SK-N-SH (cell line): Measurements from ENCODE around the gene RNF212. TPM values are rescaled to one million over a fixed set of nuclear protein-coding genes. Genes with fewer than 3 reads are reported as not detected.

Source experiments
- CTCF ChIA-PET: fragments of 300-600, 350-600 bp; formaldehyde crosslinking; extraction: SDS; loops from one replicate; lab custom pipeline; 2021; lab: Yijun Ruan, JAX
- POLR2A ChIA-PET: fragments of 350-600 bp; sonication (Branson Sonifier 250); formaldehyde crosslinking; extraction: SDS; loops from one replicate; lab custom pipeline; 2020; ENCODE audit warnings: antibody characterized with exemption, inconsistent platforms; lab: Yijun Ruan, JAX
- DNase-seq: peaks from one replicate; pipeline ENCODE4 v3.0.0; 2012
- H2AFZ ChIP-seq: fragments of 200-600 bp; sonication (generic); 2 replicates; pipeline ENCODE4 v1.8.1; 2016; ENCODE audit warnings: antibody characterized with exemption, mild to moderate bottlenecking, low read depth
- H3F3A ChIP-seq: fragments of 200-600 bp; sonication (generic); replicated peaks from 2 replicates; pipeline ENCODE3; 2016; ENCODE audit warnings: antibody characterized with exemption, mild to moderate bottlenecking; ENCODE audit not compliant: insufficient read depth
- H3K27ac ChIP-seq, 2 experiments: fragments of 200-500 bp in 1 of 2; fragments of 200-600 bp in 1 of 2; sonication (Bioruptor generic) in 1 of 2; sonication (generic), shearing (Covaris generic) in 1 of 2; 2 replicates each; pipeline versions ENCODE4 v1.5.1 to v1.6.1; 2014 to 2016; ENCODE audit warnings: low read depth in 2 of 2, inconsistent platforms in 1 of 2, low read length in 1 of 2, mild to moderate bottlenecking in 1 of 2, mixed read lengths in 1 of 2
- H3K27me3 ChIP-seq: fragments of 200-600 bp; sonication (generic), shearing (Covaris generic); 2 replicates; pipeline ENCODE4 v1.6.1; 2016; ENCODE audit warnings: mixed run types; ENCODE audit not compliant: insufficient read depth
- H3K36me3 ChIP-seq, 2 experiments: fragments of 200-500 bp in 1 of 2; fragments of 200-600 bp in 1 of 2; sonication (Bioruptor generic) in 1 of 2; sonication (generic) in 1 of 2; replicated peaks in 1 of 2; 2 replicates each; pipeline versions ENCODE3 to v1.5.1; 2014 to 2016; ENCODE audit warnings: low read length in 1 of 2, mild to moderate bottlenecking in 1 of 2; ENCODE audit not compliant: insufficient read depth in 2 of 2, control insufficient read depth in 1 of 2
- H3K4me1 ChIP-seq, 2 experiments: fragments of 200-500 bp in 1 of 2; fragments of 200-600 bp in 1 of 2; sonication (Bioruptor generic) in 1 of 2; sonication (generic), shearing (Covaris generic) in 1 of 2; 2 replicates each; pipeline versions ENCODE4 v1.5.1 to v1.6.1; 2014 to 2016; ENCODE audit warnings: low read depth in 1 of 2, low read length in 1 of 2, mixed run types in 1 of 2; ENCODE audit not compliant: insufficient read depth in 2 of 2, control insufficient read depth in 1 of 2
- H3K4me2 ChIP-seq: fragments of 200-600 bp; sonication (generic), shearing (Covaris generic); 2 replicates; pipeline ENCODE4 v1.6.1; 2017; ENCODE audit warnings: mixed run types
- H3K4me3 ChIP-seq, 2 experiments: fragments of 200-500 bp in 1 of 2; fragments of 200-600 bp in 1 of 2; sonication (Bioruptor generic) in 1 of 2; sonication (generic), shearing (Covaris generic) in 1 of 2; 2 replicates each; pipeline versions ENCODE4 v1.5.1 to v1.8.1; 2014 to 2016; ENCODE audit warnings: low read depth in 2 of 2, inconsistent platforms in 1 of 2, low read length in 1 of 2, mild to moderate bottlenecking in 1 of 2, mixed read lengths in 1 of 2, moderate library complexity in 1 of 2
- H3K79me2 ChIP-seq: fragments of 200-600 bp; sonication (generic); 2 replicates; pipeline ENCODE4 v1.8.1; 2017; ENCODE audit warnings: mild to moderate bottlenecking; ENCODE audit not compliant: insufficient read depth
- H3K9ac ChIP-seq: fragments of 200-600 bp; sonication (generic); 2 replicates; pipeline ENCODE4 v1.6.1; 2017; ENCODE audit warnings: mixed run types
- H3K9me2 ChIP-seq: fragments of 200-600 bp; sonication (generic); 2 replicates; pipeline ENCODE4 v1.6.1; 2017; ENCODE audit warnings: mixed run types
- H3K9me3 ChIP-seq: fragments of 200-600 bp; sonication (generic); 2 replicates; pipeline ENCODE4 v1.6.1; 2017; ENCODE audit warnings: mixed run types, mild to moderate bottlenecking, moderate library complexity
- H4K20me1 ChIP-seq: fragments of 200-600 bp; sonication (generic); 2 replicates; pipeline ENCODE4 v1.6.1; 2017; ENCODE audit warnings: mild to moderate bottlenecking, mixed run types; ENCODE audit not compliant: insufficient read depth
- CHD2 ChIP-seq: fragments of 150-350 bp; IDR thresholded peaks from 2 replicates; pipeline ENCODE4 v1.6.1; 2018; ENCODE audit warnings: low read length; ENCODE audit not compliant: partially characterized antibody
- ELF1 ChIP-seq: IDR thresholded peaks from 2 replicates; pipeline ENCODE4 v1.4.0; 2012
- EZH2phosphoT487 ChIP-seq: fragments of 200-600 bp; sonication (generic); IDR thresholded peaks from 2 replicates; pipeline ENCODE4 v1.6.1; 2017; ENCODE audit warnings: low read depth, mixed run types, mild to moderate bottlenecking, antibody characterized with exemption, moderate library complexity, borderline replicate concordance
- FOSL2 ChIP-seq: IDR thresholded peaks from 2 replicates; pipeline ENCODE4 v1.4.0; 2012; ENCODE audit warnings: low read depth, mild to moderate bottlenecking, moderate library complexity, borderline replicate concordance
- GATA2 ChIP-seq: sonication (generic); formaldehyde crosslinking; IDR thresholded peaks from 2 replicates; pipeline ENCODE4 v1.5.0; 2020; ENCODE audit warnings: mild to moderate bottlenecking, missing genetic modification reagents
- IRF3 ChIP-seq: fragments of 150-350 bp; IDR thresholded peaks from 2 replicates; pipeline ENCODE4 v1.6.1; 2016; ENCODE audit warnings: mild to moderate bottlenecking, low read depth, low read length
- MEF2A ChIP-seq: IDR thresholded peaks from 2 replicates; pipeline ENCODE4 v1.4.0; 2012; ENCODE audit warnings: low read depth, borderline replicate concordance
- MXI1 ChIP-seq: IDR thresholded peaks from 2 replicates; pipeline ENCODE4 v1.6.1; 2012; ENCODE audit warnings: mild to moderate bottlenecking, low read depth, low read length, improper control_type of control experiment
- NFIC ChIP-seq: IDR thresholded peaks from 2 replicates; pipeline ENCODE4 v1.4.0; 2012; ENCODE audit warnings: borderline replicate concordance
- NRF1 ChIP-seq: IDR thresholded peaks from 2 replicates; pipeline ENCODE4 v1.6.1; 2012; ENCODE audit warnings: low read depth, mild to moderate bottlenecking, low read length
- RAD21 ChIP-seq: IDR thresholded peaks from 2 replicates; pipeline ENCODE4 v1.6.1; 2012; ENCODE audit warnings: mild to moderate bottlenecking, low read length
- RCOR1 ChIP-seq: fragments of 150-350 bp; IDR thresholded peaks from 2 replicates; pipeline ENCODE4 v1.6.1; 2017; ENCODE audit warnings: antibody characterized with exemption, low read length
- SMC3 ChIP-seq: IDR thresholded peaks from 2 replicates; pipeline ENCODE4 v1.6.1; 2012; ENCODE audit warnings: low read depth, low read length, improper control_type of control experiment
- TAF1 ChIP-seq: IDR thresholded peaks from 2 replicates; pipeline ENCODE4 v1.6.1; 2012; ENCODE audit warnings: low read depth, mild to moderate bottlenecking, low read length, moderate library complexity, borderline replicate concordance
- WGBS: methylation state at CpG from one replicate; pipeline ENCODE4 v1.1.6; 2017; ENCODE audit warnings: low lambda C conversion rate; 5-methylcytosine and 5-hydroxymethylcytosine counted together
- polyA plus RNA-seq, 3 experiments: library from polyadenylated mRNA; depleted of rRNA; stranded (reverse); fragments of >200 nt; gene quantifications; 2 replicates each; pipeline ENCODE4 v1.2.3, GENCODE V29; 2012
- TF ChIP-seq, protein P1 (sequence below): fragments of 200-600 bp; sonication (generic); IDR thresholded peaks from 2 replicates; pipeline ENCODE4 v1.6.1; 2017; ENCODE audit warnings: antibody characterized with exemption, mild to moderate bottlenecking, moderate library complexity
- TF ChIP-seq, protein P2 (sequence below): IDR thresholded peaks from 2 replicates; pipeline ENCODE4 v1.4.0; 2012; ENCODE audit warnings: low read depth, borderline replicate concordance

RNF212 gene
- polyA plus RNA-seq, 1 of the 3 experiments (the other 2 are of a cell fraction): 7.0 TPM

DNA sequence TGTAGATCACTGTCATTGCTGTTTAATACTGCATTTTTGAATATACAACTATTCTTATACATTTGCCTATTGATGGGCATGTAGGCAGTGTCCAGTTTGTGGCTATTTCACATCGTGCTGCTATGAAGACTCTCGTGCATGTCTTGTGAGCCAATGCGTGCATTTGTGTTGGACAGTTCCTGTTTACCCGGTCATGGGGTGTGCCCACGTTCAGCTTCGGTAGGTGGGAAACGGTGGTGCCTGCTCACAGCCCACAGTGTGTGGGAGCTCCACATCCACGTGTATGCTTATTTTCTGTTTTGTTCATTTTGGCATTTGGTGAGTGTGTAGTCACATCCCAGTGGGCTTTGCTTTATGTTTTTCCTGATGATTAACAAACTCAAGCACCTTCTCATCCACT is 19.7 kb upstream of the RNF212 start:
- DNase-seq: no peak
- Histone ChIP-seq H3K9me3 (no peaks in the 10 kb centered on the region), H3K27ac (no peak overlapping the region), H3K79me2 (no peaks in the 10 kb centered on the region), H3K4me2 (no peak overlapping the region), H3K9ac (no peak overlapping the region), H3F3A (no peaks in the 10 kb centered on the region), H3K9me2 (no peaks in the 10 kb centered on the region), H3K4me3 (no peak overlapping the region), H3K27me3 (peaks cover 1% of the 10 kb centered on the region; the same call in 1 of the 2 replicates), H3K4me1 (peaks cover 0 to 5% of the 10 kb centered on the region in 2 experiments; a peak in 1 of 4 replicates), H3K36me3 (no peaks in the 10 kb centered on the region), H4K20me1 (no peaks in the 10 kb centered on the region), H2AFZ (no peak overlapping the region)
- WGBS: 45% methylated on average over 8 of the region's 8 CpGs
- ChIA-PET CTCF (interaction anchor here (1.1 to 2.6 kb wide), 3 partner anchors 20 to 134 kb away, joined by 3 to 18 read pairs (median 4); no protein-coding TSS in a partner anchor), POLR2A (interaction anchor here (0.6 kb wide), 1 partner anchor 128 kb away, joined by 4 read pairs; no protein-coding TSS in a partner anchor)
- TF ChIP-seq, protein P1, sequence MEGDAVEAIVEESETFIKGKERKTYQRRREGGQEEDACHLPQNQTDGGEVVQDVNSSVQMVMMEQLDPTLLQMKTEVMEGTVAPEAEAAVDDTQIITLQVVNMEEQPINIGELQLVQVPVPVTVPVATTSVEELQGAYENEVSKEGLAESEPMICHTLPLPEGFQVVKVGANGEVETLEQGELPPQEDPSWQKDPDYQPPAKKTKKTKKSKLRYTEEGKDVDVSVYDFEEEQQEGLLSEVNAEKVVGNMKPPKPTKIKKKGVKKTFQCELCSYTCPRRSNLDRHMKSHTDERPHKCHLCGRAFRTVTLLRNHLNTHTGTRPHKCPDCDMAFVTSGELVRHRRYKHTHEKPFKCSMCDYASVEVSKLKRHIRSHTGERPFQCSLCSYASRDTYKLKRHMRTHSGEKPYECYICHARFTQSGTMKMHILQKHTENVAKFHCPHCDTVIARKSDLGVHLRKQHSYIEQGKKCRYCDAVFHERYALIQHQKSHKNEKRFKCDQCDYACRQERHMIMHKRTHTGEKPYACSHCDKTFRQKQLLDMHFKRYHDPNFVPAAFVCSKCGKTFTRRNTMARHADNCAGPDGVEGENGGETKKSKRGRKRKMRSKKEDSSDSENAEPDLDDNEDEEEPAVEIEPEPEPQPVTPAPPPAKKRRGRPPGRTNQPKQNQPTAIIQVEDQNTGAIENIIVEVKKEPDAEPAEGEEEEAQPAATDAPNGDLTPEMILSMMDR: no peak
- TF ChIP-seq CHD2 (no peak), TAF1 (no peak)

DNA sequence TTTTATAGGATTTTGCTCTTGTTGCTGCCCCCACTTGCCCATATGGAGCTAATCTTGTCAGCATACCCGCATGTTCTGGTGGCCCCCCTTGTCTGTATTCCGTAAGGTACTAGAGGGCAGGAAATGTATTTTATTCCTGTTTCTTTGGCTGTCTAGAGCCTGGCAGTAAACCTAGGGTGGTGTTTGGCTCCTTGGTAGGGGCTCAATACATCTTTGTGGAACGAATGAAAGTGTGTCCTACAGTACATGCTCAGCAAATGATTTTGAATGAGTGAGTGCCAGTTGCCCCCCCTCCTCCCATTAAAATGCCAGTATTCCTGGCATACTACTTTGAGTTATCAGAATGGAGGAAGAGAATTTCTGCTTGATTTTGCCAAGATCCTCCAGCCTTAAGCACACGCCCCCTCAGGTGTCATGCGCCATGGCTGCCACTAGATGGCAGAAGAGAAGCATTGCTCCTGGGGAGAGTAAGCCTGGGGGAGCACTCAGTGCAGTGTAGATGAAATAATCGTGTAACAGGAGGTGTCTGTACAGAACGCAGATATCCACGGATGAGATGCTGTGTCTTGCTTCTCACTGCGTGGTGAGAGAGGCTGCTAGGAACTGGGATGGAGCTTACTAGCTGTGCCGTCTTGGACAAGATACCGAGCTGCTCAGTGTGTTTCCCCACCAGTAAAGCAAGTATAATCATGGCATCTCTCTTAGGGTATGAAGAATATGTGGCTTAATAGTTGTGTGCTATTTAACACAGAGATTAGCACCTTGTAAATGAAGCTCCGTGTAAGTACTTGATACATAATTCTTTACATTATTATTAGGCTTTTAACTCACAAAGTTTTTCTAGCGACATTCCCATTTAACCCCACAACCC is 17.2 kb upstream of the RNF212 start:
- Histone ChIP-seq H3F3A (no peaks in the 10 kb centered on the region), H3K27me3 (peaks cover 7% of the 10 kb centered on the region; the same call in 1 of the 2 replicates), H3K9me2 (no peaks in the 10 kb centered on the region), H3K4me3 (peak overlapping the region in 1 of 2 experiments; percentile 40; a peak in 1 of 4 replicates), H3K27ac (no peak overlapping the region), H2AFZ (no peak overlapping the region), H3K4me1 (peaks cover 0 to 3% of the 10 kb centered on the region in 2 experiments; a peak in 1 of 4 replicates), H3K4me2 (no peak overlapping the region), H3K9ac (no peak overlapping the region), H4K20me1 (no peaks in the 10 kb centered on the region), H3K36me3 (no peaks in the 10 kb centered on the region), H3K79me2 (no peaks in the 10 kb centered on the region), H3K9me3 (no peaks in the 10 kb centered on the region)
- POLR2A ChIA-PET: no interaction called here
- CTCF ChIA-PET: interaction anchor here (0.6 to 3.8 kb wide), 59 partner anchors 8 to 498 kb away, joined by 3 to 31 read pairs (median 4); partner anchors contain the start of genes MAEA and SPON2
- DNase-seq: peak; percentile 79
- no peak for TF ChIP-seq RCOR1
- no peak for TF ChIP-seq FOSL2
- TF ChIP-seq TAF1: no peak
- no peak for TF ChIP-seq MEF2A
- TF ChIP-seq, protein P1: peak; percentile 99
- no peak for TF ChIP-seq NFIC
- no peak for TF ChIP-seq GATA2 (CRISPR knock-in tag)
- no peak for TF ChIP-seq NRF1
- no peak for TF ChIP-seq IRF3
- TF ChIP-seq SMC3: peak; percentile 90
- no peak for TF ChIP-seq EZH2phosphoT487
- TF ChIP-seq, protein P2, sequence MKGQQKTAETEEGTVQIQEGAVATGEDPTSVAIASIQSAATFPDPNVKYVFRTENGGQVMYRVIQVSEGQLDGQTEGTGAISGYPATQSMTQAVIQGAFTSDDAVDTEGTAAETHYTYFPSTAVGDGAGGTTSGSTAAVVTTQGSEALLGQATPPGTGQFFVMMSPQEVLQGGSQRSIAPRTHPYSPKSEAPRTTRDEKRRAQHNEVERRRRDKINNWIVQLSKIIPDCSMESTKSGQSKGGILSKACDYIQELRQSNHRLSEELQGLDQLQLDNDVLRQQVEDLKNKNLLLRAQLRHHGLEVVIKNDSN: no peak
- TF ChIP-seq CHD2: no peak
- TF ChIP-seq RAD21: peak; percentile 95
- no peak for TF ChIP-seq MXI1
- no peak for TF ChIP-seq ELF1
- WGBS: 26% methylated on average over 13 of the region's 13 CpGs
